ENCODE data around the gene ANKRD28. TPM values are rescaled to one million over a fixed set of nuclear protein-coding genes. Genes with fewer than 3 reads are reported as not detected.

Gene ANKRD28
- total and polyA plus RNA-seq, 9 of the 15 experiments (the other 6 are each of a cell fraction or from before 2014, with no cell fraction given): 11.7 to 66.0 (median 36.7) TPM

DNA sequence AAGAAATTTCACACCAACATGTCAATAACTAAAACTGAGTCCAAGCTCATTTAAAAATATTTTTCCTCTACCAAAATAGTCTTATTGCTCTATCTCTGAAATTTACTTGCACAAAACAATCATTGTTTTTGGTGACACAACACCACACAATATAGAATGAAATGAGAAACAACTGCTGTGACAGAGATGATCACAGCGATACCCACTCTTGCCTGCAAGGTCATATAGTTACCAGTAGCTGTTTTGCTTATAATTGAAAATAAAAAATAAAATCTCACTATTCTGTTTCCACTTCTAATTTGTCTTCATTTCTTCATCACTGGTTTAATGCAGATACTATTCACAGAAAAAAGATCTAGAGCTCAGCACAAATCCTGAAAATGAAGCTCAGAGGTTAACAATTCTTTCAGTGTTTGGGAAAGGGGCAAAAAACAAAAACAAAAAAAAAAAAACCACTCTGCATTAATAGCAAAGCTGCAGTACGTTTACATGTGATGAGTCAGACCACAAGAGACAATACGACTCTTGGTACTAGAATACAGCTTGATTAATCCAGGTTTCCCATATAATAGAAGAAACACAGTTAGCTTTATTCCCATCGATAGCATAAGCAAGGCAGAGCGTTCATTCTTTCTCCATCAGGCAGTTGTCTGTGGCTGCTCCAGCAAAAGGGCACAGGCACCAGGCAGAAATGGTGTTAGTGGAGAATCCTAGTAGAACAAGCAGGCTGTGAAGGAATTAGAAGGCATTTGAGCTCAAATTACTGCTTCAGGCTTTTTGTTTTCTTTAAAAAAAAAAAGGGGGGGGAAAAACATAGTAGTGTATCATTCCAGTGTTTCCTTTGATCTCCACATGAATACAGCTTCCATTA is 773 bp downstream of the ANKRD28 start (continued):
- TF ChIP-seq, protein P1, sequence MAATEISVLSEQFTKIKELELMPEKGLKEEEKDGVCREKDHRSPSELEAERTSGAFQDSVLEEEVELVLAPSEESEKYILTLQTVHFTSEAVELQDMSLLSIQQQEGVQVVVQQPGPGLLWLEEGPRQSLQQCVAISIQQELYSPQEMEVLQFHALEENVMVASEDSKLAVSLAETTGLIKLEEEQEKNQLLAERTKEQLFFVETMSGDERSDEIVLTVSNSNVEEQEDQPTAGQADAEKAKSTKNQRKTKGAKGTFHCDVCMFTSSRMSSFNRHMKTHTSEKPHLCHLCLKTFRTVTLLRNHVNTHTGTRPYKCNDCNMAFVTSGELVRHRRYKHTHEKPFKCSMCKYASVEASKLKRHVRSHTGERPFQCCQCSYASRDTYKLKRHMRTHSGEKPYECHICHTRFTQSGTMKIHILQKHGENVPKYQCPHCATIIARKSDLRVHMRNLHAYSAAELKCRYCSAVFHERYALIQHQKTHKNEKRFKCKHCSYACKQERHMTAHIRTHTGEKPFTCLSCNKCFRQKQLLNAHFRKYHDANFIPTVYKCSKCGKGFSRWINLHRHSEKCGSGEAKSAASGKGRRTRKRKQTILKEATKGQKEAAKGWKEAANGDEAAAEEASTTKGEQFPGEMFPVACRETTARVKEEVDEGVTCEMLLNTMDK (IDR thresholded peaks at IDR 0.05; ENCODE audit: borderline replicate concordance, insufficient read depth, low read depth, low read length, poor library complexity, severe bottlenecking): no peak
- no peak for TF ChIP-seq PRMT5 (CRISPR knock-in tag; IDR thresholded peaks at IDR 0.05)
- TF ChIP-seq PHF21A (IDR thresholded peaks at IDR 0.05; ENCODE audit: borderline replicate concordance, low read depth): no peak
- no peak for TF ChIP-seq RBM34 (IDR thresholded peaks at IDR 0.05; ENCODE audit: borderline replicate concordance, insufficient read depth, low read length)
- TF ChIP-seq, protein P2, sequence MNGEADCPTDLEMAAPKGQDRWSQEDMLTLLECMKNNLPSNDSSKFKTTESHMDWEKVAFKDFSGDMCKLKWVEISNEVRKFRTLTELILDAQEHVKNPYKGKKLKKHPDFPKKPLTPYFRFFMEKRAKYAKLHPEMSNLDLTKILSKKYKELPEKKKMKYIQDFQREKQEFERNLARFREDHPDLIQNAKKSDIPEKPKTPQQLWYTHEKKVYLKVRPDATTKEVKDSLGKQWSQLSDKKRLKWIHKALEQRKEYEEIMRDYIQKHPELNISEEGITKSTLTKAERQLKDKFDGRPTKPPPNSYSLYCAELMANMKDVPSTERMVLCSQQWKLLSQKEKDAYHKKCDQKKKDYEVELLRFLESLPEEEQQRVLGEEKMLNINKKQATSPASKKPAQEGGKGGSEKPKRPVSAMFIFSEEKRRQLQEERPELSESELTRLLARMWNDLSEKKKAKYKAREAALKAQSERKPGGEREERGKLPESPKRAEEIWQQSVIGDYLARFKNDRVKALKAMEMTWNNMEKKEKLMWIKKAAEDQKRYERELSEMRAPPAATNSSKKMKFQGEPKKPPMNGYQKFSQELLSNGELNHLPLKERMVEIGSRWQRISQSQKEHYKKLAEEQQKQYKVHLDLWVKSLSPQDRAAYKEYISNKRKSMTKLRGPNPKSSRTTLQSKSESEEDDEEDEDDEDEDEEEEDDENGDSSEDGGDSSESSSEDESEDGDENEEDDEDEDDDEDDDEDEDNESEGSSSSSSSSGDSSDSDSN (IDR thresholded peaks at IDR 0.05; ENCODE audit: borderline replicate concordance in 1 of 2, low read depth in 2 of 2, low read length in 2 of 2): no peak
- TF ChIP-seq RAD21 (CRISPR knock-in tag; conservative IDR thresholded peaks at IDR 0.05 in 1 of 2, IDR thresholded peaks at IDR 0.05 in 1 of 2): 0 out of 4 replicates have a peak, but pooled peaks of 1 of the 2 experiments have one; percentile 4
- no peak for TF ChIP-seq ZFP36 (IDR thresholded peaks at IDR 0.05; ENCODE audit: low read depth, low read length, partially characterized antibody)
- no peak for TF ChIP-seq TCF3 (CRISPR knock-in tag; IDR thresholded peaks at IDR 0.05)
- TF ChIP-seq NFXL1 (CRISPR knock-in tag; IDR thresholded peaks at IDR 0.05): no peak
- no peak for TF ChIP-seq PCBP1 (IDR thresholded peaks at IDR 0.05; ENCODE audit: low read depth, low read length, poor library complexity, severe bottlenecking)
- TF ChIP-seq, protein P3, sequence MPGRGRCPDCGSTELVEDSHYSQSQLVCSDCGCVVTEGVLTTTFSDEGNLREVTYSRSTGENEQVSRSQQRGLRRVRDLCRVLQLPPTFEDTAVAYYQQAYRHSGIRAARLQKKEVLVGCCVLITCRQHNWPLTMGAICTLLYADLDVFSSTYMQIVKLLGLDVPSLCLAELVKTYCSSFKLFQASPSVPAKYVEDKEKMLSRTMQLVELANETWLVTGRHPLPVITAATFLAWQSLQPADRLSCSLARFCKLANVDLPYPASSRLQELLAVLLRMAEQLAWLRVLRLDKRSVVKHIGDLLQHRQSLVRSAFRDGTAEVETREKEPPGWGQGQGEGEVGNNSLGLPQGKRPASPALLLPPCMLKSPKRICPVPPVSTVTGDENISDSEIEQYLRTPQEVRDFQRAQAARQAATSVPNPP (IDR thresholded peaks at IDR 0.05; ENCODE audit: borderline replicate concordance, insufficient read depth, insufficient read length): no peak
- TF ChIP-seq ZC3H8 (IDR thresholded peaks at IDR 0.05): no peak
- no peak for TF ChIP-seq ZNF830 (CRISPR knock-in tag; IDR thresholded peaks at IDR 0.05)
- TF ChIP-seq ZNF140 (CRISPR knock-in tag; IDR thresholded peaks at IDR 0.05): no peak
- TF ChIP-seq, protein P4, sequence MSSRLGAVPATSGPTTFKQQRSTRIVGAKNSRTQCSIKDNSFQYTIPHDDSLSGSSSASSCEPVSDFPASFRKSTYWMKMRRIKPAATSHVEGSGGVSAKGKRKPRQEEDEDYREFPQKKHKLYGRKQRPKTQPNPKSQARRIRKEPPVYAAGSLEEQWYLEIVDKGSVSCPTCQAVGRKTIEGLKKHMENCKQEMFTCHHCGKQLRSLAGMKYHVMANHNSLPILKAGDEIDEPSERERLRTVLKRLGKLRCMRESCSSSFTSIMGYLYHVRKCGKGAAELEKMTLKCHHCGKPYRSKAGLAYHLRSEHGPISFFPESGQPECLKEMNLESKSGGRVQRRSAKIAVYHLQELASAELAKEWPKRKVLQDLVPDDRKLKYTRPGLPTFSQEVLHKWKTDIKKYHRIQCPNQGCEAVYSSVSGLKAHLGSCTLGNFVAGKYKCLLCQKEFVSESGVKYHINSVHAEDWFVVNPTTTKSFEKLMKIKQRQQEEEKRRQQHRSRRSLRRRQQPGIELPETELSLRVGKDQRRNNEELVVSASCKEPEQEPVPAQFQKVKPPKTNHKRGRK (tag; IDR thresholded peaks at IDR 0.05): no peak
- TF ChIP-seq SMAD3 (CRISPR knock-in tag; conservative IDR thresholded peaks at IDR 0.05): no peak
- TF ChIP-seq NCOA2 (IDR thresholded peaks at IDR 0.05; ENCODE audit: partially characterized antibody in 2 of 2): no peak
- TF ChIP-seq GTF2E2 (tag; IDR thresholded peaks at IDR 0.05): peak; percentile 13; the same call in 1 of the 2 replicates
- TF ChIP-seq MEF2D (tag; conservative IDR thresholded peaks at IDR 0.05; ENCODE audit: low read depth): no peak

Measured in K562 (cell line).